K562 (cell line): ENCODE results near the gene SRP9. TPM values are rescaled to one million over a fixed set of nuclear protein-coding genes. Genes with fewer than 3 reads are reported as not detected.

Source experiments
- GTF2E2 ChIP-seq: fragments of 200-800 bp; sonication (Bioruptor generic); IDR thresholded peaks from 2 replicates; pipeline ENCODE4 v1.6.1; 2016; ENCODE audit warnings: missing genetic modification characterization, missing compliant biosample characterization
- MECOM ChIP-seq: fragments of 250-450 bp; sonication (Bioruptor Pico); IDR thresholded peaks from 2 replicates; pipeline ENCODE4 v1.8.0; 2022; ENCODE audit warnings: inconsistent platforms
- NFYB ChIP-seq: IDR thresholded peaks from 2 replicates; pipeline ENCODE4 v1.6.1; 2011; ENCODE audit warnings: mild to moderate bottlenecking, moderate library complexity; ENCODE audit not compliant: insufficient read length; ENCODE audit errors: extremely low read depth
- RBM17 ChIP-seq: fragments of 200-400 bp; formaldehyde crosslinking; IDR thresholded peaks from 2 replicates; pipeline ENCODE4 v1.6.1; 2017; ENCODE audit warnings: low read depth, mild to moderate bottlenecking, low read length, borderline replicate concordance
- SAP30 ChIP-seq: fragments of 200-600 bp; sonication (generic); IDR thresholded peaks from 2 replicates; pipeline ENCODE4 v1.6.1; 2012; ENCODE audit warnings: borderline replicate concordance, low read depth, mild to moderate bottlenecking, moderate library complexity, low read length, control low read depth, inconsistent platforms; ENCODE audit not compliant: insufficient read depth, poor library complexity, severe bottlenecking
- ZFX ChIP-seq: sonication (generic); formaldehyde crosslinking; IDR thresholded peaks from 2 replicates; pipeline ENCODE4 v1.8.0; 2022; ENCODE audit warnings: mild to moderate bottlenecking, missing genetic modification reagents, moderate library complexity
- ZNF146 ChIP-seq: IDR thresholded peaks from one replicate; pipeline ENCODE4 v1.6.1; 2018; ENCODE audit warnings: missing compliant biosample characterization; ENCODE audit not compliant: unreplicated experiment
- polyA plus RNA-seq, 8 experiments: library from polyadenylated mRNA; depleted of rRNA in 4 of 8; stranded (reverse) in 5 of 8; unstranded in 3 of 8; fragments of >200 nt; fragmentation: Nextera tagmentation in 2 of 8; fragmentation: Illumina TruSeq in 1 of 8; extraction: Ambion mirVana in 2 of 8; extraction: Trizol in 1 of 8; gene quantifications; 2 replicates each; pipeline versions ENCODE4 v1.2.1 to v1.2.3, GENCODE V29; 2011 to 2014; ENCODE audit warnings: inconsistent platforms in 1 of 8, missing spikeins in 1 of 8
- total RNA-seq, 7 experiments: library from RNA; depleted of rRNA in 6 of 7; stranded (reverse); fragments of >200 nt in 6 of 7; fragmentation: Illumina TruSeq in 2 of 7; extraction: Trizol in 2 of 7; gene quantifications; 2 replicates each; pipeline versions ENCODE4 v1.2.1 to v1.2.3, GENCODE V29; 2011 to 2021; ENCODE audit warnings: low replicate concordance in 1 of 7
- TF ChIP-seq, protein P1 (sequence below): fragments of 250-450 bp; sonication (Bioruptor Pico); IDR thresholded peaks from 2 replicates; pipeline ENCODE4 v1.8.0; 2022; ENCODE audit warnings: moderate library complexity, mild to moderate bottlenecking, inconsistent platforms
- TF ChIP-seq, protein P2 (sequence below), 3 experiments: IDR thresholded peaks in 2 of 3; conservative IDR thresholded peaks in 1 of 3; 2 replicates each; pipeline ENCODE4 v1.5.1; 2011 to 2012; ENCODE audit warnings: low read length in 3 of 3, mild to moderate bottlenecking in 3 of 3, control low read depth in 2 of 3, improper control_type of control experiment in 1 of 3, inconsistent platforms in 1 of 3, low read depth in 1 of 3, mixed read lengths in 1 of 3, moderate library complexity in 1 of 3; ENCODE audit not compliant: insufficient read depth in 2 of 3
- TF ChIP-seq, protein P3 (sequence below): sonication (generic); formaldehyde crosslinking; IDR thresholded peaks from 2 replicates; pipeline ENCODE4 v1.8.1; 2022; ENCODE audit warnings: missing genetic modification reagents
- TF ChIP-seq, protein P4 (sequence below): fragments of 450-650 bp; conservative IDR thresholded peaks from 2 replicates; pipeline ENCODE4 v1.6.1; 2016; ENCODE audit warnings: missing genetic modification characterization, low read depth, mild to moderate bottlenecking, control low read depth, missing compliant biosample characterization
- TF ChIP-seq, protein P5 (sequence below): fragments of 450-650 bp; IDR thresholded peaks from 2 replicates; pipeline ENCODE4 v1.6.1; 2014; ENCODE audit warnings: low read depth, mild to moderate bottlenecking, moderate library complexity, borderline replicate concordance
- TF ChIP-seq, protein P6 (sequence below): fragments of 250-450 bp; sonication (Bioruptor Pico); IDR thresholded peaks from 2 replicates; pipeline ENCODE4 v1.4.0; 2020; ENCODE audit warnings: mild to moderate bottlenecking
- TF ChIP-seq, protein P7 (sequence below): fragments of 450-650 bp; formaldehyde crosslinking; IDR thresholded peaks from 2 replicates; pipeline ENCODE4 v1.4.0; 2022; ENCODE audit warnings: mild to moderate bottlenecking, moderate library complexity

SRP9 gene
- total and polyA plus RNA-seq, 9 of the 15 experiments (the other 6 are each of a cell fraction or from before 2014, with no cell fraction given), result 273 to 1,892 (median 668) TPM

DNA sequence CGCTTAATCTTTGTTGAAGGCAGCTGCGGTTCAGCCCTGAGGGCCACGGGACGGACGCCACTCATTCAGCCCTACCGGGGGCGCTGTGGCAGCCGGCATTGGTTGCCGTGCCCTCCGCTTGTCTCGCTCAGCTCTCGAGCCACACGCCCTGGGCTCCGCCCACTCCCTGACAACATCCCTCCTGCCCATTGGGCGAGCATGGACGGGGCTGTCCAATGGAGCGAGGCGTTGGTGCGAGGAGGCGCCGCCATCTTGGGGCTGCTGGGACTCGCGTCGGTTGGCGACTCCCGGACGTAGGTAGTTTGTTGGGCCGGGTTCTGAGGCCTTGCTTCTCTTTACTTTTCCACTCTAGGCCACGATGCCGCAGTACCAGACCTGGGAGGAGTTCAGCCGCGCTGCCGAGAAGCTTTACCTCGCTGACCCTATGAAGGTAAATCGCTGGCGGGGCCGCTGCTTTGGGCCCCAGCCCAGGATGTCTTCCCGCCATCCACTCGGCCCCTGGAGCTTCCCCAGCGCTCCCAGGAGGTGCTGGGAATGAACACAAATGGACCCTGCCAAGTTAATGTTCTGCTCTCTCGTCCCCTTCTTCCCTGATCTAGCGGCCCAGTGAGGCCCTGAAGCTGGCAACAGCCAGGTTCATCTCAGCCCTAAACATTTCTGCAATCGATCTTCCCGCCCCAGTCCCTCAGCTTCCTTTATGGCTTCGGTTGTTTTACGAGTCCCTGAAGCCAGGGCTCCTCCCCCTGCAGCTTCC is at the start of gene SRP9 (continued):
- peak; percentile 63 for TF ChIP-seq SAP30
- TF ChIP-seq, protein P1, sequence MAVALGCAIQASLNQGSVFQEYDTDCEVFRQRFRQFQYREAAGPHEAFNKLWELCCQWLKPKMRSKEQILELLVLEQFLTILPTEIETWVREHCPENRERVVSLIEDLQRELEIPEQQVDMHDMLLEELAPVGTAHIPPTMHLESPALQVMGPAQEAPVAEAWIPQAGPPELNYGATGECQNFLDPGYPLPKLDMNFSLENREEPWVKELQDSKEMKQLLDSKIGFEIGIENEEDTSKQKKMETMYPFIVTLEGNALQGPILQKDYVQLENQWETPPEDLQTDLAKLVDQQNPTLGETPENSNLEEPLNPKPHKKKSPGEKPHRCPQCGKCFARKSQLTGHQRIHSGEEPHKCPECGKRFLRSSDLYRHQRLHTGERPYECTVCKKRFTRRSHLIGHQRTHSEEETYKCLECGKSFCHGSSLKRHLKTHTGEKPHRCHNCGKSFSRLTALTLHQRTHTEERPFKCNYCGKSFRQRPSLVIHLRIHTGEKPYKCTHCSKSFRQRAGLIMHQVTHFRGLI (CRISPR knock-in tag), result no peak
- TF ChIP-seq, protein P2, sequence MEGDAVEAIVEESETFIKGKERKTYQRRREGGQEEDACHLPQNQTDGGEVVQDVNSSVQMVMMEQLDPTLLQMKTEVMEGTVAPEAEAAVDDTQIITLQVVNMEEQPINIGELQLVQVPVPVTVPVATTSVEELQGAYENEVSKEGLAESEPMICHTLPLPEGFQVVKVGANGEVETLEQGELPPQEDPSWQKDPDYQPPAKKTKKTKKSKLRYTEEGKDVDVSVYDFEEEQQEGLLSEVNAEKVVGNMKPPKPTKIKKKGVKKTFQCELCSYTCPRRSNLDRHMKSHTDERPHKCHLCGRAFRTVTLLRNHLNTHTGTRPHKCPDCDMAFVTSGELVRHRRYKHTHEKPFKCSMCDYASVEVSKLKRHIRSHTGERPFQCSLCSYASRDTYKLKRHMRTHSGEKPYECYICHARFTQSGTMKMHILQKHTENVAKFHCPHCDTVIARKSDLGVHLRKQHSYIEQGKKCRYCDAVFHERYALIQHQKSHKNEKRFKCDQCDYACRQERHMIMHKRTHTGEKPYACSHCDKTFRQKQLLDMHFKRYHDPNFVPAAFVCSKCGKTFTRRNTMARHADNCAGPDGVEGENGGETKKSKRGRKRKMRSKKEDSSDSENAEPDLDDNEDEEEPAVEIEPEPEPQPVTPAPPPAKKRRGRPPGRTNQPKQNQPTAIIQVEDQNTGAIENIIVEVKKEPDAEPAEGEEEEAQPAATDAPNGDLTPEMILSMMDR (IDR thresholded peaks at IDR 0.05 in 2 of 3, conservative IDR thresholded peaks at IDR 0.05 in 1 of 3; ENCODE audit: insufficient read depth in 2 of 3, low read depth in 1 of 3, low read length in 3 of 3), result peak; percentile 93 to 98 (median 98)
- TF ChIP-seq, protein P3, sequence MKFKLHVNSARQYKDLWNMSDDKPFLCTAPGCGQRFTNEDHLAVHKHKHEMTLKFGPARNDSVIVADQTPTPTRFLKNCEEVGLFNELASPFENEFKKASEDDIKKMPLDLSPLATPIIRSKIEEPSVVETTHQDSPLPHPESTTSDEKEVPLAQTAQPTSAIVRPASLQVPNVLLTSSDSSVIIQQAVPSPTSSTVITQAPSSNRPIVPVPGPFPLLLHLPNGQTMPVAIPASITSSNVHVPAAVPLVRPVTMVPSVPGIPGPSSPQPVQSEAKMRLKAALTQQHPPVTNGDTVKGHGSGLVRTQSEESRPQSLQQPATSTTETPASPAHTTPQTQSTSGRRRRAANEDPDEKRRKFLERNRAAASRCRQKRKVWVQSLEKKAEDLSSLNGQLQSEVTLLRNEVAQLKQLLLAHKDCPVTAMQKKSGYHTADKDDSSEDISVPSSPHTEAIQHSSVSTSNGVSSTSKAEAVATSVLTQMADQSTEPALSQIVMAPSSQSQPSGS, result no peak
- TF ChIP-seq ZNF146 (CRISPR knock-in tag), result no peak
- TF ChIP-seq, protein P4, sequence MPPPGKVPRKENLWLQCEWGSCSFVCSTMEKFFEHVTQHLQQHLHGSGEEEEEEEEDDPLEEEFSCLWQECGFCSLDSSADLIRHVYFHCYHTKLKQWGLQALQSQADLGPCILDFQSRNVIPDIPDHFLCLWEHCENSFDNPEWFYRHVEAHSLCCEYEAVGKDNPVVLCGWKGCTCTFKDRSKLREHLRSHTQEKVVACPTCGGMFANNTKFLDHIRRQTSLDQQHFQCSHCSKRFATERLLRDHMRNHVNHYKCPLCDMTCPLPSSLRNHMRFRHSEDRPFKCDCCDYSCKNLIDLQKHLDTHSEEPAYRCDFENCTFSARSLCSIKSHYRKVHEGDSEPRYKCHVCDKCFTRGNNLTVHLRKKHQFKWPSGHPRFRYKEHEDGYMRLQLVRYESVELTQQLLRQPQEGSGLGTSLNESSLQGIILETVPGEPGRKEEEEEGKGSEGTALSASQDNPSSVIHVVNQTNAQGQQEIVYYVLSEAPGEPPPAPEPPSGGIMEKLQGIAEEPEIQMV, result no peak
- TF ChIP-seq ZFX (CRISPR knock-in tag), result peak; percentile 98
- peak; percentile 86 for TF ChIP-seq NFYB
- TF ChIP-seq, protein P5, sequence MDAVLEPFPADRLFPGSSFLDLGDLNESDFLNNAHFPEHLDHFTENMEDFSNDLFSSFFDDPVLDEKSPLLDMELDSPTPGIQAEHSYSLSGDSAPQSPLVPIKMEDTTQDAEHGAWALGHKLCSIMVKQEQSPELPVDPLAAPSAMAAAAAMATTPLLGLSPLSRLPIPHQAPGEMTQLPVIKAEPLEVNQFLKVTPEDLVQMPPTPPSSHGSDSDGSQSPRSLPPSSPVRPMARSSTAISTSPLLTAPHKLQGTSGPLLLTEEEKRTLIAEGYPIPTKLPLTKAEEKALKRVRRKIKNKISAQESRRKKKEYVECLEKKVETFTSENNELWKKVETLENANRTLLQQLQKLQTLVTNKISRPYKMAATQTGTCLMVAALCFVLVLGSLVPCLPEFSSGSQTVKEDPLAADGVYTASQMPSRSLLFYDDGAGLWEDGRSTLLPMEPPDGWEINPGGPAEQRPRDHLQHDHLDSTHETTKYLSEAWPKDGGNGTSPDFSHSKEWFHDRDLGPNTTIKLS, result peak; percentile 79
- TF ChIP-seq RBM17, result no peak
- TF ChIP-seq, protein P6, sequence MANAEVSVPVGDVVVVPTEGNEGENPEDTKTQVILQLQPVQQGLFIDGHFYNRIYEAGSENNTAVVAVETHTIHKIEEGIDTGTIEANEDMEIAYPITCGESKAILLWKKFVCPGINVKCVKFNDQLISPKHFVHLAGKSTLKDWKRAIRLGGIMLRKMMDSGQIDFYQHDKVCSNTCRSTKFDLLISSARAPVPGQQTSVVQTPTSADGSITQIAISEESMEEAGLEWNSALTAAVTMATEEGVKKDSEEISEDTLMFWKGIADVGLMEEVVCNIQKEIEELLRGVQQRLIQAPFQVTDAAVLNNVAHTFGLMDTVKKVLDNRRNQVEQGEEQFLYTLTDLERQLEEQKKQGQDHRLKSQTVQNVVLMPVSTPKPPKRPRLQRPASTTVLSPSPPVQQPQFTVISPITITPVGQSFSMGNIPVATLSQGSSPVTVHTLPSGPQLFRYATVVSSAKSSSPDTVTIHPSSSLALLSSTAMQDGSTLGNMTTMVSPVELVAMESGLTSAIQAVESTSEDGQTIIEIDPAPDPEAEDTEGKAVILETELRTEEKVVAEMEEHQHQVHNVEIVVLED (CRISPR knock-in tag), result peak; percentile 19; the same call in 1 of the 2 replicates
- TF ChIP-seq, protein P7, sequence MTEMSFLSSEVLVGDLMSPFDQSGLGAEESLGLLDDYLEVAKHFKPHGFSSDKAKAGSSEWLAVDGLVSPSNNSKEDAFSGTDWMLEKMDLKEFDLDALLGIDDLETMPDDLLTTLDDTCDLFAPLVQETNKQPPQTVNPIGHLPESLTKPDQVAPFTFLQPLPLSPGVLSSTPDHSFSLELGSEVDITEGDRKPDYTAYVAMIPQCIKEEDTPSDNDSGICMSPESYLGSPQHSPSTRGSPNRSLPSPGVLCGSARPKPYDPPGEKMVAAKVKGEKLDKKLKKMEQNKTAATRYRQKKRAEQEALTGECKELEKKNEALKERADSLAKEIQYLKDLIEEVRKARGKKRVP (CRISPR knock-in tag), result peak; percentile 47; the same call in 1 of the 2 replicates
- peak; percentile 90; the same call in 1 of the 2 replicates for TF ChIP-seq GTF2E2
- TF ChIP-seq MECOM (CRISPR knock-in tag), result no peak
